K562 (cell line): ENCODE data around the gene EFNA1. TPM values are rescaled to one million over a fixed set of nuclear protein-coding genes. Genes with fewer than 3 reads are reported as not detected.

ENCODE experiments used
- CAMTA2 ChIP-seq: fragments of 250-450 bp; sonication (Bioruptor Pico); conservative IDR thresholded peaks from 2 replicates; pipeline ENCODE4 v1.5.1; 2022
- CCNT2 ChIP-seq: IDR thresholded peaks from 2 replicates; pipeline ENCODE4 v1.6.1; 2011; ENCODE audit warnings: borderline replicate concordance, low read depth, mild to moderate bottlenecking, moderate library complexity, mixed read lengths, low read length; ENCODE audit not compliant: insufficient read length; ENCODE audit errors: extremely low read depth
- CHD7 ChIP-seq: fragments of 200-600 bp; sonication (generic); IDR thresholded peaks from one replicate; pipeline ENCODE4 v1.6.1; 2012; ENCODE audit warnings: mild to moderate bottlenecking, low read depth, low read length, inconsistent platforms
- GATAD2A ChIP-seq: fragments of 450-650 bp; IDR thresholded peaks from 2 replicates; pipeline ENCODE4 v1.6.1; 2017
- HBP1 ChIP-seq: fragments of 450-650 bp; formaldehyde crosslinking; IDR thresholded peaks from 2 replicates; pipeline ENCODE4 v1.4.0; 2022; ENCODE audit warnings: missing genetic modification characterization
- KLF6 ChIP-seq: fragments of 250-450 bp; sonication (Bioruptor Pico); IDR thresholded peaks from 2 replicates; pipeline ENCODE4 v1.4.0; 2020; ENCODE audit warnings: mild to moderate bottlenecking, moderate library complexity, borderline replicate concordance
- NCOR1 ChIP-seq: fragments of 450-650 bp; IDR thresholded peaks from 2 replicates; pipeline ENCODE4 v1.6.1; 2016; ENCODE audit warnings: mild to moderate bottlenecking, moderate library complexity
- THAP7 ChIP-seq: fragments of 250-450 bp; sonication (Bioruptor Pico); IDR thresholded peaks from 2 replicates; pipeline ENCODE4 v1.5.0; 2021
- ZNF592 ChIP-seq: fragments of 450-650 bp; IDR thresholded peaks from 2 replicates; pipeline ENCODE4 v1.6.1; 2017; ENCODE audit warnings: antibody characterized with exemption, mild to moderate bottlenecking
- polyA plus RNA-seq, 8 experiments: library from polyadenylated mRNA; depleted of rRNA in 4 of 8; stranded (reverse) in 5 of 8; unstranded in 3 of 8; fragments of >200 nt; fragmentation: Nextera tagmentation in 2 of 8; fragmentation: Illumina TruSeq in 1 of 8; extraction: Ambion mirVana in 2 of 8; extraction: Trizol in 1 of 8; gene quantifications; 2 replicates each; pipeline versions ENCODE4 v1.2.1 to v1.2.3, GENCODE V29; 2011 to 2014; ENCODE audit warnings: inconsistent platforms in 1 of 8, missing spikeins in 1 of 8
- total RNA-seq, 7 experiments: library from RNA; depleted of rRNA in 6 of 7; stranded (reverse); fragments of >200 nt in 6 of 7; fragmentation: Illumina TruSeq in 2 of 7; extraction: Trizol in 2 of 7; gene quantifications; 2 replicates each; pipeline versions ENCODE4 v1.2.1 to v1.2.3, GENCODE V29; 2011 to 2021; ENCODE audit warnings: low replicate concordance in 1 of 7

The EFNA1 gene
- total and polyA plus RNA-seq, 9 of the 15 experiments (the other 6 are each of a cell fraction or from before 2014, with no cell fraction given): 2.1 to 9.3 (median 3.0) TPM

- TF ChIP-seq HBP1 (CRISPR knock-in tag) (peak; percentile 24; the same call in 1 of the 2 replicates), NCOR1 (no peak), CCNT2 (peak; percentile 51), CAMTA2 (CRISPR knock-in tag) (no peak), THAP7 (peak; percentile 27; the same call in 1 of the 2 replicates), ZNF592 (peak; percentile 89), GATAD2A (no peak), KLF6 (0 out of 2 replicates have a peak, but pooled peaks have one; percentile 7), CHD7 (no peak)
Measured at GRCh38 chr1:155139895-155140629, 12.4 kb downstream of the EFNA1 start, which contains the start of gene DPM3 (continued).
